GM10847 (cell line): ENCODE data around the gene CRELD2.

Experiments
- POLR2A ChIP-seq: IDR thresholded peaks from 2 replicates; pipeline ENCODE4 v1.6.1; 2011; ENCODE audit not compliant: insufficient read length; ENCODE audit errors: extremely low read depth

Gene CRELD2

DNA sequence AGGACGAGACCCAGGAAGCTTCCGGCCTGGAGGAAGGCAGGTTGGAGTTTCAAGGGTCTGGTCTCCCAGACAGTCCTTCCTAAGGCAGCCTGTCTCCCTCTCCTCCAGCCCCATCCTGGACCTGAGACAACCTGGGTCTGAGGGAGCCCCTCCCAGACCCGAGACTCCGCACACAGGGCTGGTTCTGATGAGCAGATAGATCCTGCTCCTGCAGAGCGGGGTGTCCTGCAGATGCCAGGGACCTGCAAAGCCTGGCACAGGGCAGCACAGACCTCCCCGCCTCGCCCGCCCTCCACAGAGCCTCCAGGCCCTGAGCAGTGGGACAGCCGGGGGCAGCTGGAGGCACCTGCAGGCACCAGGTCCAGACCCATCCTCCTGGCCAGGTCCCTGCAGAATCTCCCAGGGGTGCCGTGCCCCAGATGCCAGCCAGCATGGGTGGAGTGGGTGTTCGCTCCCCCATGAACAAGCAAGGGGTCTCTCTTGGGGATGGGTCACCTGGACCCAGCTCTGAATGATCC lies 49.9 kb downstream of the CRELD2 start:
- TF ChIP-seq POLR2A, result no peak

DNA sequence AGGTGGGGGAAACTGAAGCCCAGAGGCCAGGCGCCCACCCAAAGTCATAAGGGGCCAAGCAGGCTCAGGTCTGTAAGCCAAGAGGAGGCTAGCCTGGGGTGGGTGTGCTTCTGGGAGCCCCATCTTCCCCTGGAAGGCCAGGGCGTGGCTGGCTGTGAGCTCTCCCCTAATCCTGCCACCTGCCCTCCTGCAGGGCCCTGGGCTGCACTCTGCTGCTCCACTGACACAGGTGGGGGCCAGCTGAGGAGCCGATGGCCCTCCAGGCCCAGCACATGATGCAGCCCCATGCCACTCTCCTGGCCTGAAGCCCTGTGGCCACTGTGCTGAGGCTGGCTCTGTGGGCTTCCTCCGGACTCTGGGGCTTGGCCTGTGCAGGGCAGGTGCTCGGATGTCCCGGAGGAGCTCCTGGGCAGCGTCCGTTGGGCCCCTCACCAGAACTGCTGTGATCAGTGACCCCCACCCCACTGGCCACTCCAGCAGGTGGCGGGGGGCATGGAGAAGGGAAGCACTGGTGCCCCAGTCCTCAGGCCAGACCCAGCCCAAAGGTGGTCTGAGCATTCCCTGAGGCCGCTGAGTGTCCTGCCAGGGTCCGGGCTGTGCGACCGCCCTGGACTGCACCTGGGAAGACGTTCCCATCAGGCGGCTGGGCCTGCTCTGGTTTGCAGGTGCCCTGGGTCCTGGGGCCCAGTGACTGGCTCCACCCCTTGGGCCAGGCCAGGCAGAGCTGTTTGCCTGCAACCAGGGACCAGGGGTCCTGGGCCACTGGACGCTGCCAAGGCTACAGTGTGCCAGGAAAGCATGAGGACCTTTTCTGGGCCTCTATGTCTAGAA lies 50.6 kb downstream of the CRELD2 start:
- no peak for TF ChIP-seq POLR2A

DNA sequence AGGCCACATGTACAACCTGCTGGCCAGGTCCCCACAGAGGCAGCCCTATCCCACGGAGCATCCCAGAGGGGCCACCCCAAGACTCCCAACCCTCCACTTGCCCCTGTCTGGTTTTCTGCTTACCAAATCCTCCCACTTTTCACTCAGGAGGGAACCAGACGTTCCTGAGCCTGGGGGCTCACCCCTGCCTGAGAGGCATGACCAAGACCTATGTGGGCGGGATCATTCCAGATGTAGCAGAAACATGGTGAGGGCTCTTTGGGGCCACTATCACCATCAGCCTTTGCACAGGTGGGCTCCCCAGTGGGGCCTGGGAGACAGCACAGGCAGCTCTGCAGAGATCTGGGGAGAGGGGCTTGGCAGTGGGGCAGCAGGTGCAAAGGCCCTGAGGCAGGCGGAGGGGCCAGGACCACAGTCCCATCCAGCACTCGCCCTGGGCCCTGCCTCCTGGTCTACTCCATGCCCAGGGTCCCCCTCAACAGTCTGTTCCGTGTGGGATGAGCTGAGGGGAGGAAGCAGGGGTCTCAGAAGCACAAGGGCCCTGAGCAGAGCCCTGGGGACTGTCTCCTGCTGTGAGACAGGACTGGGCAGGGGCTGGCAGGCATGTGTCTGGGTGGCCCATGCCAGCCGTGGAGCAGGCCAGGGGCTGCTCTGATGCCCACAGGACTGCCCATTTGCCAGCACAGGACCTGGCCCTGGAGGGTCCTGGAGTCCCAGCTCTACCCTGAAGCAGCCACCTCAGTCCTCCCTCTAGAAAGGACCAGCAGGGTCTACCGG lies 51.5 kb downstream of the CRELD2 start:
- TF ChIP-seq POLR2A, result no peak

DNA sequence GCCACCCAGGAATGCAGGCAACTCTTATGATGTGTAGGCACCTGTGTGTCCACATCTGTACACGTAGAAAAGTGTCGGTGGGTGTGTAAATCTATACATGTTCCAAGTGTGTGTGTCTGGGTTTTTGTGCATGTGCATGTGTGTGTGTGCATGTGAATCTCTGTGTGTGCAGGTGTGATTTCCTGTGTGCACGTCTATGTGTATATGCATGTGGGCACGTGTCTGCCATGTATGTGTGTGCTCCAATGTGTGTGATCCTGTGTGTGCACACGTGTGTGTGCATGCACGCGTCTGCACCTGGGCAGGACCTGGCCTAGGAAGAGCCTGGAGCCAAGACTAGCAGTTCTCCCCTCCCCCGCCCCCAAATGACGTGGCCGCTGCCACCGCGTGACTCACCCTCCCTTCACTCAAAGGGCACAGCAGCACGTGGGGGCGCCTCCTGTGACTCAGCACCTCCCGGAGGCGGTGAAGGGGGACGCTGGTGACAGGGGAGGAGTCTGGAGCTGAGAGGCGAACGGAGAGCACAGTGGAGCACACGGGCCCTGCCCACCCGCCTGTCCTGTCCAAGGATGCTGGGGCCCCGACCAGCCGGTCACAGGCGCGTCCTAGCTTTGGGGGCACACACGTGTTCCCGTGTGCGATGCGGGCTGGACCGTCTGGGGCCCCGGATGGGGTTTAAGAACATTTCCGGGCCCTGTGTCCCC lies 52.2 kb downstream of the CRELD2 start:
- peak; percentile 69 for TF ChIP-seq POLR2A

DNA sequence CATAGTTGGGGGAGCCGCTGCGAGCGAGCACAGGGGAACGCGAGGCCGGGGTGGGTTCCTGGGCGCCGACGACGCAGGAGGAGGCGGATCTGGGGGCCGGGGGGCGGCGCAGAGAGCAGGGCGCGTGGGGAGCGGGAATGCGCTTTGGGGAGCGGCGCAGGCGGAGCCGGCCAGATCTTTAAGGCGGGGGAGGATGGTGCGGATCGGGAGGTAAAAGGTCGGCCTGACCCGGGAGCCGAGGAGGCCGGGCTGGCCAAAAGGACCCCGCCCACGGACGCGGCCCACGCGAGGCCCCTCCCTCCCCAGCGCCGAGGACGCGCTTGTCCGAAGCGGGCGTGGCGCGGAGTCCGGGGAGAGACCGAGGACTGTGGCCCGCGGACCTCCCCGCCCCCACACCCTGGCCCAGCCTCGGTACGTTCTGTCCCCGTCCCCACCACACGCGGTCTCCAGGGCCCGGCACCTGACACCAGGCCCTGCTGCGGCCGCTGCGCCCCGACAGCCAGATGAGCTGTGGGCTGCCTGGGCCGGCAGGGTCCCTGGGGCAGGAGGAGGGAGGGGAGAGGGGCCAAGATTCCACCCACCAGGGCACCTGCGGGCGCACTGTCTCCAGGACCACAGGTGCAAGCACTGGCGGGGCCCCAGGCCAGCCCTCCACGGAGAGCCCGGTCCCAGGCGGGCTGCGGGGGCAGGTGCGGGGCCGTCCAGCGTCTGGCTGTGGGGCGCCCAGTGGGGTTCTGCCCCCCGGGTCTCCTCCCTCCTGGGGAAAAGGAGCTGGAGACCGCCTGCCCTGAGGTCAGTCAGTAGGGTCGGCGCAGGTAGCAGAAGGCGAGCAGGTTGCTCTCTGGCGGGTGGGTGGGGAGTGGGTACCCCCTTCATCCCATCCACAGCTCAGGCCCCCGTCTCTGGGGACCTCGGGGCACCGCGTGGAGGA lies 53.1 kb downstream of the CRELD2 start:
- no peak for TF ChIP-seq POLR2A

DNA sequence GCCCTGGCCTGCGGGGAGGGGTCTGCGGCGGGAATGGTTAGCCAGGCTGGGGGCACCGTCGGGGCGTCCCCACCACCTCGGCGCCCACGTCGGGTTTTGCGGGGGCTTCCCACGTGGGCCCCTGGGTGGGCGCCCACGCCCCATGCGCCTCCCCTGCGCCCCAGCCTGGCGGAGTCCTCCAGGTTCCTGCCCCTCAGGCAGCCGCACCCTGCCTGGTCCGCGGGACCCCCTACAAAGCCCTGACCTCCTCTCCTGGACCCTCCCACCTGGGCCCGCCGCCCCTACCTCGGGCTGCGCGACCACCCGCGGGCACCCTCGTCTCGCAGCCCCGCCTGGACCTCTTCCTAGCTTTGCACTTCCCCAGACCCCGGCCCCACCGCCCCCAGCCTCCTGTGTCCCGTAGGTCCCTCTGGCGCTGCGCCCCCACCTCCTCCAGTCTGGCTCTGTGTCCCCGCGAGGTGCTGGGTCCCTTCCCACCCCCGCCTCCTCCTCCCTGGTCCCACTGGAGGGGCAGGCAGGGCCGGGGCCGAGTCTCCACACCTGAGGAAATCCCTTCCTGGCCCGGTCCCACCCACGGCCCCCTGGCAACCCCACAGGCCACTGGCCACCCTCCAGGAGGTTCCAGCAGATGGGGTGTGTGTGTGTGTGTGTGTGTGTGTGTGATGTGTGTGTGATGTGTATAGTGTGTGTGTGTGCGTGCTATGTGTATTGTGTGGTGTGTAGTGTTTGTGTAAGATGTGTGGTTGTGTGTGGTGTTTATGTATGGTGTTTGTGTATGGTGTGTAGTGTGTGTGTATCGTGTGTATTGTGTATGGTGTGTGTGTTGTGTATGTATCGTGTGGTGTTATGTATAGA lies 54.0 kb downstream of the CRELD2 start:
- no peak for TF ChIP-seq POLR2A

DNA sequence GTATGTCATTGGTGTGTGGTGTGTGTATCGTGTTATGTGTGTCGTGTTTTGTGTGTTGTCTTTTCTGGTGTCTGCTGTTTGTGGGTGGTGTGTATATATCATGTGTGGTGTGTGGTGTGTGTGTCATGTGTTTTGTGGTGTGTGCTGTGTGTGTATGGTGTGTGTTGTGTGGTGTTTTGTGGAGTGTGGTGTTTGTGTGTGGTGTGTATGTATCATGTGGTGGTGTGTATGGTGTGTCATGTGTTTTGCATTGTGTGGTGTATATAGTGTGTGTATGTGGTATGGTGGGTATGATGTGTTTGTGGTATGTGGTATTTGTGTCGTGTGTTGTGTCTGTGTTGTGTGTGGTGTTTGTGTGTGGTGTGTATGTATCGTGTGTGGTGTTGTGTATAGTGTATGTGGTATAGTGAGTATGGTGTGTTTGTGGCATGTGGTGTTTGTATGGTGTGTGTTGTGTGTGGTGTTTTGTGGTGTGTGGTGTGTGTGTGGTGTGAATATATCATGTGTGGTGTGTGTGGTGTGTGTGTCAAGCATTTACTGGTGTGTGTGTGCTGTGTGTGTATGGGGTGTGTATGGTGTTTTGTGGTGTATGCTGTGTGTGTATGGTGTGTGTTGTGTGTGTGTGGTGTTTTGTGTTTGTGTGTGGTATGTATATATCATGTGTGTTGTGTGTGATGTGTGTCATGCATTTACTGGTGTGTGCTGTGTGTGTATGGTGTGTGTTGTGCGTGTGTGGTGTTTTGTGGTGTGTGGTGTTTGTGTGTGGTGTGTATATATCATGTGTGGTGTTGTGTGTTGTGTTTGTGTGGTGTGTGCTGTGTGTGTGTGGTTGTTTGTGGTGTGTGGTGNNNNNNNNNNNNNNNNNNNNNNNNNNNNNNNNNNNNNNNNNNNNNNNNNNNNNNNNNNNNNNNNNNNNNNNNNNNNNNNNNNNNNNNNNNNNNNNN lies 54.9 kb downstream of the CRELD2 start:
- TF ChIP-seq POLR2A, result no peak

DNA sequence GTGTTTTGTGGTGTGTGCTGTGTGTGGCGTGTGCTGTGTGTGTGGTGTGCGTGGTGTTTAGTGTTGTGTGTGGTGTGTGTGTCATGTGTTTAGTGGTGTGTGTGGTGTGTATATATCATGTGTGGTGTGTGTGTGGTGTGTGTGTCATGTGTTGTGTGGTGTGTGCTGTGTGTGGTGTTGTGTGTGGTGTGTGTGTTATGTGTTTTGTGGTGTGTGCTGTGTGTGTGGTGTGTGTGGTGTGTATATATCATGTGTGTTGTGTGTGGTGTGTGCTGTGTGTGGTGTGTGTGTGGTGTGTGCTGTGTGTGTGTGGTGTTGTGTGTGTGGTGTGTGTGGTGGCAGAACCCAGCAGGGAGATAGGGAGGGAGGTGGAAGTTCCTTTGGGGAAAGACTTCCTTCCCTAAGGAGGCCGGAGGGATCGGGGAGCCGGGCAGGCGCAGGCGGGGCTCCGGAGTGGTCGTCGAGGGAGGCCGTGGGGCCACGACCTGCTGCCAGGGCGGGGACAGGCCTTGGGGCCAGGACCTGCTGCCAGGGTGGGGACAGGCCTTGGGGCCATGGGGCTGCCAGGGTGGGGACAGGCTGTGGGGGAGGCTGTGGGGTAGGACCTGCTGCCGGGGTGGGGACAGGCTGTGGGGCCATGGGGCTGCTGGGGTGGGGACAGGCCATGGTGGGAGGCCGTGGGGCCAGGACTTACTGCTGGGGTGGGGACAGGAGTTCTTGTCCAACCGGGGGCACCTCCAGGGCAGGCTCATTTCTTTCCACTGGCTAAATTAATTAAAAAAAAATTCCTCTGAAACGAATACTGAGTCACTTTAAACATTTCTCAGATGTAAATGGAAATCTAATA lies 57.3 kb downstream of the CRELD2 start:
- TF ChIP-seq POLR2A, result no peak

DNA sequence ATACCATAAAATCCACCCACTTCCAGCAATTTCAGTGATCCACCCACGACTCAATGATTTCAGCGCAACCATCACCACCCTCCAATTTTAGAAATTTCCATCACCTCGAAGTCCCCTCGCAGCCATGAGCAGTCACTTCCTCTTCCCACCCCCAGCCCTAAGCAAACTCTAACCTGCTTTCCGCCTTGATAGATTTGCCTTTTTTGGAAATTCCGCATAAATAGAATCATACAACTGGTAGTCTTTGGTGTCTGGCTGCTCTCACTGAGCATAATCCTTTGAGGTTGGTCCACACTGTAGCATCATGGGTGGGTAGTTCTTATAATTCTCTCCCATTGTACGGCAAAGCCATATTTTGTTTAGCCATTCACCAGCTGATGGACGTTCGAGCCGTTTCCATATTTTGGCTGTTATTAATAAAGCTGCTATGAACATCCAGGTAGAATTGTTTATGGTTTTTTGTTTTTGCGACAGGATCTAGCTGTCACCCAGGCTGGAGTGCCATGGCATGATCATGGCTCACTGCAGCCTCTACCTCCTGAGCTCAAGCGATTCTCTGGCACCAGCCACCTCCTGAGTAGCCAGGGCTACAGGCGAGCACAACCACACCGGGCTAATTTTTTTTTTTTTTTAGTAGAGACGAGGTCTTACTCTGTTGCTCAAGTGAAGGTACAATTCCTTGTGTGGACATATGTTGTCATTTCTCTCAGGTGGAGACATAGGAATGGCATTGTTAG lies 58.2 kb downstream of the CRELD2 start:
- TF ChIP-seq POLR2A, result no peak
